Progenitor cell of endocrine pancreas (in vitro differentiated cells): Measurements from ENCODE around the gene PTPRM. TPM values are rescaled to one million over a fixed set of nuclear protein-coding genes. Genes with fewer than 3 reads are reported as not detected.
A peak's percentile ranks its signal among the peaks of the same experiment; 100 is the strongest.

ENCODE experiments used
- DNase-seq: peaks from one replicate; pipeline ENCODE4 v3.0.0; 2021; ENCODE audit warnings: low spot score; ENCODE audit not compliant: unreplicated experiment
- H3K27ac Mint-ChIP-seq: 2 replicates; pipeline ENCODE4 v1.8.0; 2021; ENCODE audit warnings: mild to moderate bottlenecking, moderate library complexity, mixed read lengths
- H3K27me3 Mint-ChIP-seq: 2 replicates; pipeline ENCODE4 v1.8.0; 2021; ENCODE audit warnings: mixed read lengths
- H3K36me3 Mint-ChIP-seq: 2 replicates; pipeline ENCODE4 v1.8.0; 2022; ENCODE audit warnings: mixed read lengths; ENCODE audit not compliant: insufficient read depth
- H3K4me1 Mint-ChIP-seq: 2 replicates; pipeline ENCODE4 v1.8.0; 2021; ENCODE audit warnings: low read depth, mixed read lengths
- H3K4me3 Mint-ChIP-seq: 2 replicates; pipeline ENCODE4 v1.8.0; 2021; ENCODE audit warnings: low read depth, mild to moderate bottlenecking, moderate library complexity, mixed read lengths
- H3K9me3 Mint-ChIP-seq: 2 replicates; pipeline ENCODE4 v1.8.0; 2021; ENCODE audit warnings: low read depth, mixed read lengths
- CTCF ChIP-seq: fragments of 200-600 bp; sonication (generic); IDR thresholded peaks from one replicate; pipeline ENCODE4 v1.5.0; 2021; ENCODE audit warnings: antibody characterized with exemption, mild to moderate bottlenecking; ENCODE audit not compliant: unreplicated experiment
- total RNA-seq: library from RNA; stranded (reverse); gene quantifications from 2 replicates; pipeline ENCODE4 v1.2.1, GENCODE V29; 2021

Gene PTPRM
- total RNA-seq, 1 donor from 2014 or later: 23.2 TPM

- TF ChIP-seq CTCF: no peak
- H3K27me3 Mint-ChIP-seq: no peaks in the 10 kb centered on the region
- peaks cover 24% of the 10 kb centered on the region for H3K4me1 Mint-ChIP-seq
- no peaks in the 10 kb centered on the region for H3K9me3 Mint-ChIP-seq
- no peak overlapping the region for H3K4me3 Mint-ChIP-seq
- DNase-seq: no peak
- no peaks in the 10 kb centered on the region for H3K36me3 Mint-ChIP-seq
- H3K27ac Mint-ChIP-seq: no peak overlapping the region
Measured at GRCh38 chr18:7900091-7900490, 333.0 kb downstream of the PTPRM start.

DNA sequence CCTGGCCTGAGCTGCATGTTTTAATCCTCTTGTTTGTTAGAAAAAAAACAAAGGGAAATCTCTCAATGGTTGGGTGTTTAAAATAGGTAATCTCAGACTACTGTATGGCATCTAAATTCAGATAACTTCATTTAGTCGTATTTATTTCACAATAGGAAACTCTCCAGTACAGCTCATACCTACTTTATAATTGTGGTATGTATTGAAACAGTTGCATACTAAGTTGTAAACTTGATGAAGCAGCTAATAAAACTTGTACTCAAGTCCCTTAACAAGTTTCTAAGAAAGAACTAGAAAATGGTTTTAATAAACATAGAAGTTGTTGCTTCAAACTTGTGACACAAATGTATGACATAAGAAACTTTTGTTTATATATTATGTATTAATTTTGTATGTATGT, 334.5 kb downstream of the PTPRM start:
- no peak overlapping the region for H3K4me3 Mint-ChIP-seq
- DNase-seq: no peak
- no peaks in the 10 kb centered on the region for H3K9me3 Mint-ChIP-seq
- TF ChIP-seq CTCF: no peak
- H3K4me1 Mint-ChIP-seq: peaks cover 19% of the 10 kb centered on the region
- H3K36me3 Mint-ChIP-seq: no peaks in the 10 kb centered on the region
- no peaks in the 10 kb centered on the region for H3K27me3 Mint-ChIP-seq
- no peak overlapping the region for H3K27ac Mint-ChIP-seq

DNA sequence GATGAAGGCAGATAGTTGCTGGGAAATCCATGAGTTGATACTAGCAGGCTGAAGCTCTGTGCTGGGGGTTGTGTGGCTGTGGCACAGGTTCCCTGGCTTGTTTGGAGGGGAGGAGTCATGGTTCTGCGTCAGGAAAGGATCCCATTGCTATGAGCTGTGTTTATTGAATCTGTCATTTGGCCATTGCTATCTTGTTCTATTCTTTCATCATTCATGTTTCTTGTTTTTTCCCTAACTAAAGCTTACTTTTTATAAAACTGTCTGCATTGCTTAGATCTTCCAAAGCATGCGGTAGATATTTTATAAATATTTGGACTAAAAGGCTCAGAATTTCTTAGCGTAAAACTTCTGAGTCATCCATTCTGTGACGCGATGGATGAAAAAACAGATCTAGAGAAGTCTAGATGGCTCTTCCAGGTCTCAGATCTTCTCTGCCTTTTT, 335.3 kb downstream of the PTPRM start:
- no peak for DNase-seq
- H3K27ac Mint-ChIP-seq: peak overlapping the region; percentile 73

DNA sequence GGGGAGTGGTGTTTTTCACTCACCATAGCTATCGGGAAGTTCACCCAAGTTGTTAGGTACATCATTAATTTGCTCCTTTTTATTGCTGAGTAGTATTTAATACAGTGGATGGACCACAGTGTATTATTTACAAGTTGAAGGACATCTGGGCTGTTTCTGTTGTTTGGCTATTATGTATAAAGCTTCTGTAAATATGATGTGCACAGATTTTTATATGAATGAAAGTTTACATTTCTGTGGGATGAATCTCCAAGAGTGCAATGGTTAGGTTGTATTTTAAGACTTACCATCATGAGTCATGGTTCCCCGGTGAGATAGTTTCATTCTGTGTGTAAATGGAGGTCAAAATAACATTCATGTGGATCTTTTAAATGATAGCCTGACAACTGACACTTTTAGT, 337.4 kb downstream of the PTPRM start:
- H3K27me3 Mint-ChIP-seq: no peaks in the 10 kb centered on the region
- H3K9me3 Mint-ChIP-seq: no peaks in the 10 kb centered on the region
- TF ChIP-seq CTCF: no peak
- no peak overlapping the region for H3K27ac Mint-ChIP-seq
- no peak for DNase-seq
- H3K36me3 Mint-ChIP-seq: no peaks in the 10 kb centered on the region
- peaks cover 7% of the 10 kb centered on the region for H3K4me1 Mint-ChIP-seq
- no peak overlapping the region for H3K4me3 Mint-ChIP-seq

More for the DNA sequence above, 335.3 kb downstream of the PTPRM start:
- no peak for TF ChIP-seq CTCF
- H3K4me1 Mint-ChIP-seq: peaks cover 18% of the 10 kb centered on the region
- no peaks in the 10 kb centered on the region for H3K36me3 Mint-ChIP-seq
- no peaks in the 10 kb centered on the region for H3K27me3 Mint-ChIP-seq
- H3K9me3 Mint-ChIP-seq: no peaks in the 10 kb centered on the region
- H3K4me3 Mint-ChIP-seq: no peak overlapping the region

- TF ChIP-seq CTCF: no peak
- H3K4me1 Mint-ChIP-seq: no peaks in the 10 kb centered on the region
Measured at GRCh38 chr18:7908681-7909299, 341.7 kb downstream of the PTPRM start.

More at GRCh38 chr18:7908681-7909299, 341.7 kb downstream of the PTPRM start:
- no peak for DNase-seq
- Mint-ChIP-seq H3K9me3 (no peaks in the 10 kb centered on the region), H3K4me3 (no peak overlapping the region), H3K27ac (no peak overlapping the region), H3K36me3 (peaks cover 1% of the 10 kb centered on the region), H3K27me3 (no peaks in the 10 kb centered on the region)
